Mammary epithelial cell (primary cell): ENCODE results near the gene IFITM5.

ENCODE experiments used
- CTCF ChIP-seq, 2 donors: IDR thresholded peaks in 1 of 2; conservative IDR thresholded peaks in 1 of 2; 2 replicates each; pipeline ENCODE4 v1.5.1; 2011 to 2012; ENCODE audit warnings: inconsistent platforms in 2 of 2, low read length in 2 of 2, mild to moderate bottlenecking in 2 of 2, control low read depth in 1 of 2, low read depth in 1 of 2; ENCODE audit not compliant: insufficient read depth in 1 of 2; ENCODE audit errors: extremely low read depth in 1 of 2
- EZH2 ChIP-seq: IDR thresholded peaks from 2 replicates; pipeline ENCODE4 v1.6.1; 2012; ENCODE audit warnings: low read length, inconsistent platforms, borderline replicate concordance

DNA sequence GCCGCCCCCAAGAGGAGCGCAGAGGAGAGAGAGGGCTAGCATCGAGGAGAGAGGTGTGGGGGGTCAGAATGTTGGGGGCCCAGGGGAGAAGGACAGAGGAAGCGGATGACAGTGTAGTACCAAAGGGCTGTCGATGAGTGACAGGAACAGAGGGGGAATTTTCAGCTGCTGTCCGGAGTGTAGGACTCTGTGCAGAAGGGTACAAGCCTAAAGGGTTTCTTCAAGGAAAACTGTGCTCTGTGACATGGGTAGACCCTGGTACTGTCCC is 26.5 kb downstream of the IFITM5 start:
- no peak for TF ChIP-seq CTCF (conservative IDR thresholded peaks at IDR 0.05 in 1 of 2, IDR thresholded peaks at IDR 0.05 in 1 of 2; ENCODE audit: extremely low read depth in 1 of 2, insufficient read depth in 1 of 2, low read depth in 1 of 2, low read length in 2 of 2)
- TF ChIP-seq EZH2, result no peak
